Neural cell (in vitro differentiated cells): Measurements from ENCODE around the gene LPCAT1. TPM values are rescaled to one million over a fixed set of nuclear protein-coding genes. Genes with fewer than 3 reads are reported as not detected.

Experiments used
- H2AFZ ChIP-seq: fragments of 200-600, 300-800 bp; sonication (generic), shearing (Covaris generic); 2 replicates; pipeline ENCODE4 v1.6.0; 2014; ENCODE audit warnings: low read depth, mild to moderate bottlenecking, antibody characterized with exemption, low read length, moderate library complexity
- H3F3A ChIP-seq: fragments of 200-600 bp; shearing (Covaris generic); 2 replicates; pipeline ENCODE4 v1.6.1; 2016; ENCODE audit warnings: mild to moderate bottlenecking, moderate library complexity, mixed read lengths, antibody characterized with exemption, low read length; ENCODE audit not compliant: insufficient read depth, poor library complexity, severe bottlenecking
- H3K27ac ChIP-seq: fragments of 200-600, 300-800 bp; sonication (generic), shearing (Covaris generic); 2 replicates; pipeline ENCODE4 v1.5.1; 2014; ENCODE audit warnings: mild to moderate bottlenecking, low read length, moderate library complexity
- H3K27me3 ChIP-seq: fragments of 300-800, 200-600 bp; sonication (generic), shearing (Covaris generic); 2 replicates; pipeline ENCODE4 v1.6.0; 2014; ENCODE audit warnings: mild to moderate bottlenecking, low read depth, low read length, moderate library complexity; ENCODE audit not compliant: insufficient read depth
- H3K36me3 ChIP-seq: fragments of 300-800, 200-600 bp; sonication (generic), shearing (Covaris generic); 2 replicates; pipeline ENCODE4 v1.5.1; 2014; ENCODE audit warnings: mild to moderate bottlenecking, antibody characterized with exemption, low read length, moderate library complexity; ENCODE audit not compliant: insufficient read depth
- H3K4me2 ChIP-seq: fragments of 300-800, 200-600 bp; sonication (generic), shearing (Covaris generic); 2 replicates; pipeline ENCODE4 v1.6.0; 2014; ENCODE audit warnings: mild to moderate bottlenecking, low read length
- H3K4me3 ChIP-seq: fragments of 300-800, 200-600 bp; sonication (generic), shearing (Covaris generic); 2 replicates; pipeline ENCODE4 v1.5.1; 2014; ENCODE audit warnings: mild to moderate bottlenecking, low read length, moderate library complexity
- H3K79me2 ChIP-seq: fragments of 200-600 bp; shearing (Covaris generic); replicated peaks from 2 replicates; pipeline ENCODE4 v1.6.0; 2014; ENCODE audit warnings: mild to moderate bottlenecking, low read length, moderate library complexity; ENCODE audit not compliant: insufficient read depth
- H3K9ac ChIP-seq: fragments of 300-800, 200-600 bp; sonication (generic), shearing (Covaris generic); 2 replicates; pipeline ENCODE4 v1.6.1; 2016; ENCODE audit warnings: mild to moderate bottlenecking, low read length, mixed read lengths
- H3K9me2 ChIP-seq: fragments of 200-600 bp; shearing (Covaris generic); 2 replicates; pipeline ENCODE4 v1.6.1; 2016; ENCODE audit warnings: mild to moderate bottlenecking, low read length, mixed read lengths; ENCODE audit not compliant: insufficient read depth
- H3K9me3 ChIP-seq: fragments of 200-600, 300-800 bp; sonication (generic), shearing (Covaris generic); 2 replicates; pipeline ENCODE4 v1.6.1; 2016; ENCODE audit warnings: mild to moderate bottlenecking, mixed run types, low read length, moderate library complexity, mixed read lengths
- H4K20me1 ChIP-seq: fragments of 200-600 bp; shearing (Covaris generic); 2 replicates; pipeline ENCODE4 v1.6.1; 2016; ENCODE audit warnings: mild to moderate bottlenecking, mixed run types; ENCODE audit not compliant: insufficient read depth
- CTCF ChIP-seq: fragments of 450-650 bp; IDR thresholded peaks from 2 replicates; pipeline ENCODE4 v1.5.1; 2014; ENCODE audit warnings: antibody characterized with exemption, mild to moderate bottlenecking, moderate library complexity; ENCODE audit not compliant: poor library complexity, severe bottlenecking
- EP300 ChIP-seq: fragments of 450-650 bp; conservative IDR thresholded peaks from 2 replicates; pipeline ENCODE4 v1.6.1; 2014; ENCODE audit warnings: antibody characterized with exemption, mild to moderate bottlenecking, moderate library complexity; ENCODE audit not compliant: poor library complexity, severe bottlenecking
- EZH2 ChIP-seq: fragments of 200-600, 300-800 bp; shearing (Covaris generic), sonication (generic); IDR thresholded peaks from 2 replicates; pipeline ENCODE4 v1.6.1; 2014; ENCODE audit warnings: antibody characterized with exemption, low read length, borderline replicate concordance, mild to moderate bottlenecking; ENCODE audit not compliant: insufficient read depth, poor library complexity, severe bottlenecking
- MXI1 ChIP-seq: fragments of 450-650 bp; conservative IDR thresholded peaks from 2 replicates; pipeline ENCODE4 v1.6.1; 2014; ENCODE audit warnings: antibody characterized with exemption, mild to moderate bottlenecking; ENCODE audit not compliant: poor library complexity, severe bottlenecking
- POLR2AphosphoS5 ChIP-seq: IDR thresholded peaks from 2 replicates; pipeline ENCODE4 v1.6.1; 2012
- RAD21 ChIP-seq: fragments of 450-650 bp; conservative IDR thresholded peaks from 2 replicates; pipeline ENCODE4 v1.6.1; 2014; ENCODE audit warnings: antibody characterized with exemption, mild to moderate bottlenecking, moderate library complexity
- REST ChIP-seq: IDR thresholded peaks from 2 replicates; pipeline ENCODE4 v1.6.1; 2012; ENCODE audit warnings: borderline replicate concordance
- SMC3 ChIP-seq: fragments of 450-650 bp; conservative IDR thresholded peaks from 2 replicates; pipeline ENCODE4 v1.6.1; 2014; ENCODE audit warnings: antibody characterized with exemption, mild to moderate bottlenecking, moderate library complexity; ENCODE audit not compliant: poor library complexity
- TAF1 ChIP-seq: IDR thresholded peaks from 2 replicates; pipeline ENCODE4 v1.6.1; 2012; ENCODE audit warnings: low read depth
- polyA plus RNA-seq: library from polyadenylated mRNA; depleted of rRNA; stranded (reverse); fragments of >200 nt; gene quantifications from 2 replicates; pipeline ENCODE4 v1.2.3, GENCODE V29; 2014

Gene LPCAT1
- polyA plus RNA-seq, 1 donor from 2014 or later: 61.8 TPM

GRCh38 chr5:1489754-1490153 lies 34.0 kb downstream of the LPCAT1 start:
- H4K20me1 ChIP-seq: no peaks in the 10 kb centered on the region
- no peak overlapping the region for H3K9ac ChIP-seq
- H3K4me2 ChIP-seq: no peak overlapping the region

GRCh38 chr5:1488882-1489680 lies 34.7 kb downstream of the LPCAT1 start:
- H3K36me3 ChIP-seq: no peaks in the 10 kb centered on the region
- H3K4me2 ChIP-seq: no peak overlapping the region
- no peaks in the 10 kb centered on the region for H3K27me3 ChIP-seq
- H4K20me1 ChIP-seq: no peaks in the 10 kb centered on the region
- H3K9me3 ChIP-seq: no peaks in the 10 kb centered on the region
- H3K27ac ChIP-seq: no peak overlapping the region
- H3K9ac ChIP-seq: no peak overlapping the region
- H3K79me2 ChIP-seq: no peaks in the 10 kb centered on the region
- H3K4me3 ChIP-seq: no peak overlapping the region
- H3K9me2 ChIP-seq: no peaks in the 10 kb centered on the region
- TF ChIP-seq SMC3 (no peak), EZH2 (no peak)
- H2AFZ ChIP-seq: no peak overlapping the region
- H3F3A ChIP-seq: no peaks in the 10 kb centered on the region

More at GRCh38 chr5:1489754-1490153, 34.0 kb downstream of the LPCAT1 start:
- no peaks in the 10 kb centered on the region for H3K9me2 ChIP-seq
- H3K36me3 ChIP-seq: no peaks in the 10 kb centered on the region
- no peaks in the 10 kb centered on the region for H3K27me3 ChIP-seq
- TF ChIP-seq EP300 (no peak), MXI1 (no peak), TAF1 (no peak), RAD21 (no peak), SMC3 (no peak), REST (no peak), CTCF (no peak), POLR2AphosphoS5 (no peak), EZH2 (no peak)
- no peak overlapping the region for H3K27ac ChIP-seq
- no peaks in the 10 kb centered on the region for H3F3A ChIP-seq
- H2AFZ ChIP-seq: no peak overlapping the region
- no peaks in the 10 kb centered on the region for H3K79me2 ChIP-seq
- H3K9me3 ChIP-seq: no peaks in the 10 kb centered on the region
- H3K4me3 ChIP-seq: no peak overlapping the region
